Left ventricle myocardium inferior (tissue), 1 donor: ENCODE results near the gene NMNAT2. TPM values are rescaled to one million over a fixed set of nuclear protein-coding genes. Genes with fewer than 3 reads are reported as not detected.

Source experiments
- DNase-seq: peaks from one replicate; pipeline ENCODE4 v3.0.0-alpha.2; 2020
- H3K27ac ChIP-seq: fragments of 200-600 bp; replicated peaks from 2 replicates; pipeline ENCODE4 v1.8.0; 2021
- H3K27me3 ChIP-seq: fragments of 200-600 bp; 2 replicates; pipeline ENCODE4 v1.8.0; 2021; ENCODE audit warnings: low read depth
- H3K36me3 ChIP-seq: fragments of 200-600 bp; 2 replicates; pipeline ENCODE4 v1.8.0; 2021
- H3K4me1 ChIP-seq: fragments of 200-600 bp; 2 replicates; pipeline ENCODE4 v1.8.0; 2021
- H3K4me3 ChIP-seq: fragments of 200-600 bp; 2 replicates; pipeline ENCODE4 v1.8.0; 2021; ENCODE audit warnings: mild to moderate bottlenecking, moderate library complexity
- H3K9me3 ChIP-seq: fragments of 200-600 bp; replicated peaks from 2 replicates; pipeline ENCODE4 v1.8.0; 2021
- CTCF ChIP-seq: fragments of 200-600 bp; IDR thresholded peaks from 2 replicates; pipeline ENCODE4 v1.8.0; 2021; ENCODE audit warnings: antibody characterized with exemption, mild to moderate bottlenecking, borderline replicate concordance
- intact Hi-C: fragments of 100-400 bp; cut with micrococcal nuclease; formaldehyde crosslinking; loops from one replicate; pipeline ENCODE4 v1.11.0; 2022
- total RNA-seq: library from RNA; stranded (reverse); fragmentation: NEBNext Ultra II Directional; extraction: Animal tissue kit (Norgen Biotek cat#: 25700); gene quantifications from one replicate; pipeline ENCODE4 v1.2.1, GENCODE V29; 2021
- donor health status: DM: no; HTN: yes; CAD: no; lungs with severe emphysema.

NMNAT2 gene
- total RNA-seq, 1 donor from 2014 or later, result 3.4 TPM

GRCh38 chr1:183240526-183240825, 177.7 kb downstream of the NMNAT2 start:
- H3K4me1 ChIP-seq, result peaks cover 45% of the 10 kb centered on the region
- intact Hi-C loops, result no loop called here

GRCh38 chr1:183239793-183240525, 178.2 kb downstream of the NMNAT2 start:
- no peaks in the 10 kb centered on the region for H3K27me3 ChIP-seq
- H3K27ac ChIP-seq, result peak overlapping the region; percentile 86
- H3K36me3 ChIP-seq, result no peaks in the 10 kb centered on the region
- H3K4me1 ChIP-seq, result peaks cover 44% of the 10 kb centered on the region
- peak; percentile 52 for DNase-seq
- intact Hi-C loops, result no loop called here
- TF ChIP-seq CTCF, result no peak
- no peaks in the 10 kb centered on the region for H3K9me3 ChIP-seq
- H3K4me3 ChIP-seq, result no peak overlapping the region

More at GRCh38 chr1:183240526-183240825, 177.7 kb downstream of the NMNAT2 start:
- peak overlapping the region; percentile 86 for H3K27ac ChIP-seq
- no peak for TF ChIP-seq CTCF
- H3K27me3 ChIP-seq, result no peaks in the 10 kb centered on the region
- no peaks in the 10 kb centered on the region for H3K36me3 ChIP-seq
- DNase-seq, result no peak
- H3K4me3 ChIP-seq, result no peak overlapping the region
- no peaks in the 10 kb centered on the region for H3K9me3 ChIP-seq

- TF ChIP-seq CTCF, result no peak
- peak overlapping the region; percentile 86 for H3K27ac ChIP-seq
- no peaks in the 10 kb centered on the region for H3K27me3 ChIP-seq
- no peak for DNase-seq
- intact Hi-C loops, result no loop called here
- H3K4me3 ChIP-seq, result no peak overlapping the region
- H3K4me1 ChIP-seq, result peaks cover 44% of the 10 kb centered on the region
- H3K9me3 ChIP-seq, result no peaks in the 10 kb centered on the region
- no peaks in the 10 kb centered on the region for H3K36me3 ChIP-seq
These were observed 178.9 kb downstream of the NMNAT2 start for GRCh38 chr1:183239220-183239742.

GRCh38 chr1:183238071-183238470, 180.1 kb downstream of the NMNAT2 start:
- Histone ChIP-seq H3K9me3 (no peaks in the 10 kb centered on the region), H3K4me1 (peaks cover 37% of the 10 kb centered on the region), H3K36me3 (no peaks in the 10 kb centered on the region), H3K27me3 (no peaks in the 10 kb centered on the region), H3K27ac (peak overlapping the region; percentile 86), H3K4me3 (no peak overlapping the region)
- no peak for DNase-seq
- intact Hi-C loops, result no loop called here
- TF ChIP-seq CTCF, result no peak

- Histone ChIP-seq H3K36me3 (no peaks in the 10 kb centered on the region), H3K4me3 (no peak overlapping the region), H3K27ac (peak overlapping the region; percentile 86), H3K4me1 (peaks cover 30% of the 10 kb centered on the region), H3K9me3 (no peaks in the 10 kb centered on the region), H3K27me3 (no peaks in the 10 kb centered on the region)
- no peak for TF ChIP-seq CTCF
- intact Hi-C loops, result no loop called here
- no peak for DNase-seq
These were observed 181.1 kb downstream of the NMNAT2 start for GRCh38 chr1:183237046-183237445.
